Osteocyte (in vitro differentiated cells): ENCODE measurements around the gene PLA2G4E. TPM values are rescaled to one million over a fixed set of nuclear protein-coding genes. Genes with fewer than 3 reads are reported as not detected.

Experiments used
- DNase-seq: peaks from one replicate; pipeline ENCODE4 v3.0.0; 2021; ENCODE audit warnings: mixed read lengths; ENCODE audit not compliant: unreplicated experiment; ENCODE audit errors: extremely low spot score
- H3K27ac Mint-ChIP-seq: one replicate; pipeline ENCODE4 v1.8.0; 2021; ENCODE audit warnings: mild to moderate bottlenecking, mixed read lengths; ENCODE audit not compliant: unreplicated experiment
- H3K27me3 Mint-ChIP-seq: one replicate; pipeline ENCODE4 v1.8.0; 2021; ENCODE audit warnings: mixed read lengths; ENCODE audit not compliant: unreplicated experiment
- H3K36me3 Mint-ChIP-seq: one replicate; pipeline ENCODE4 v1.8.0; 2021; ENCODE audit warnings: mixed read lengths; ENCODE audit not compliant: unreplicated experiment
- H3K4me1 Mint-ChIP-seq: one replicate; pipeline ENCODE4 v1.8.0; 2021; ENCODE audit warnings: mixed read lengths; ENCODE audit not compliant: unreplicated experiment
- H3K4me3 Mint-ChIP-seq: one replicate; pipeline ENCODE4 v1.8.0; 2021; ENCODE audit warnings: mild to moderate bottlenecking, moderate library complexity, mixed read lengths; ENCODE audit not compliant: unreplicated experiment
- H3K9me3 Mint-ChIP-seq: one replicate; pipeline ENCODE4 v1.8.0; 2021; ENCODE audit warnings: mixed read lengths; ENCODE audit not compliant: unreplicated experiment
- CTCF ChIP-seq: fragments of 200-600 bp; sonication (generic); IDR thresholded peaks from 2 replicates; pipeline ENCODE4 v1.5.0; 2021; ENCODE audit warnings: antibody characterized with exemption, mild to moderate bottlenecking, moderate library complexity
- total RNA-seq: library from RNA; stranded (reverse); gene quantifications from 2 replicates; pipeline ENCODE4 v1.2.1, GENCODE V29; 2021

Gene PLA2G4E
- total RNA-seq, 1 donor from 2014 or later: not detected

GRCh38 chr15:42010434-42010833 is 10.4 kb downstream of the PLA2G4E start:
- H3K4me3 Mint-ChIP-seq: no peak overlapping the region
- H3K4me1 Mint-ChIP-seq: no peaks in the 10 kb centered on the region
- H3K9me3 Mint-ChIP-seq: peaks cover 7% of the 10 kb centered on the region
- DNase-seq: no peak
- no peaks in the 10 kb centered on the region for H3K36me3 Mint-ChIP-seq
- no peak overlapping the region for H3K27ac Mint-ChIP-seq
- no peak for TF ChIP-seq CTCF
- H3K27me3 Mint-ChIP-seq: peaks cover 51% of the 10 kb centered on the region

- no peak overlapping the region for H3K27ac Mint-ChIP-seq
- H3K36me3 Mint-ChIP-seq: no peaks in the 10 kb centered on the region
- no peak for DNase-seq
- H3K27me3 Mint-ChIP-seq: peaks cover 42% of the 10 kb centered on the region
- H3K4me3 Mint-ChIP-seq: no peak overlapping the region
- no peaks in the 10 kb centered on the region for H3K4me1 Mint-ChIP-seq
- no peak for TF ChIP-seq CTCF
- peaks cover 7% of the 10 kb centered on the region for H3K9me3 Mint-ChIP-seq
Measured at GRCh38 chr15:42009474-42009873, 11.4 kb downstream of the PLA2G4E start.

GRCh38 chr15:42009022-42009421 is 11.8 kb downstream of the PLA2G4E start:
- TF ChIP-seq CTCF: no peak
- Mint-ChIP-seq H3K4me3 (no peak overlapping the region), H3K27ac (no peak overlapping the region), H3K9me3 (peaks cover 7% of the 10 kb centered on the region), H3K4me1 (no peaks in the 10 kb centered on the region), H3K36me3 (no peaks in the 10 kb centered on the region), H3K27me3 (peaks cover 42% of the 10 kb centered on the region)
- no peak for DNase-seq

- Mint-ChIP-seq H3K9me3 (peaks cover 7% of the 10 kb centered on the region), H3K27me3 (peaks cover 52% of the 10 kb centered on the region), H3K36me3 (no peaks in the 10 kb centered on the region), H3K4me3 (no peak overlapping the region), H3K27ac (no peak overlapping the region), H3K4me1 (no peaks in the 10 kb centered on the region)
- TF ChIP-seq CTCF: no peak
- no peak for DNase-seq
Measured at GRCh38 chr15:42007386-42007785, 13.5 kb downstream of the PLA2G4E start.

GRCh38 chr15:42002333-42002732 is 18.5 kb downstream of the PLA2G4E start:
- H3K4me1 Mint-ChIP-seq: no peaks in the 10 kb centered on the region
- no peaks in the 10 kb centered on the region for H3K36me3 Mint-ChIP-seq
- no peak overlapping the region for H3K27ac Mint-ChIP-seq
- no peak for TF ChIP-seq CTCF
- peaks cover 4% of the 10 kb centered on the region for H3K9me3 Mint-ChIP-seq
- no peak overlapping the region for H3K4me3 Mint-ChIP-seq
- DNase-seq: no peak
- H3K27me3 Mint-ChIP-seq: peaks cover 48% of the 10 kb centered on the region
